ENCODE measurements around the gene RCL1.

Gene RCL1

DNA sequence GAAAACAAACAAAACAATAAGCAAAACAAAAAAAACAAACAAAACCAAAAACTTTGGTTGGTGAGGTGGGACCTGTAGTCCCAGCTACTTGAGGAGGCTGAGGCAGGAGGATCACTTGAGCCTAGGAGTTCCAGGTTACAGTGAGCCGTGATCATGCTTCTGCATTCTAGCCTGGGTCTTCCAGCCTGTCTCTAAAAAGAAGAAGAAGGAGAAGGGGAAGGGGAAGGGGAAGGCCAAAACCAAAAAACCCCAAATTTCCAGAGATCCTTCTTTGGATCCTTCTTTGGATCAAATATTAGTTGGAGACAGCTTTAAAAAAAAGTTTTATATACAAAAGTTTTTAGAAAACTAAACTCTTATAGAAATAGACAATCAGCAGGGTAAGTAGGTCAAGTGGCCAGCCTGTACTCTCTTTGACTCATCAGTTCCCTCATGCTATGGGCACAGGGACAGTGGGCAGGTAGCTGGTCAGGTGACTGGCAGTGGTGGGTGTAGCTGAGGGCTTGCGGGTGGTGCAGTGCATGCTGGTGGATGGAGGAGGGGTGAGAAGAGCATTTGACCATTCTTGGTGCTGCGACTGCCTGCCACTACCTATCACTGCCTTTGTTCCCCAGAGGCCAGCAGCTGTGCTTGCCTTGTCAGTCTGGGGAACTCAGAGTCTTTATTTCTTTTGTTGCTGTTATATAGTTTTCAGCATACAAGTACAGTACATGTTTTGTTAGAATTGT, 12.6 kb downstream of the RCL1 start:
- Histone ChIP-seq H4K20me1 (ENCODE audit: insufficient read depth, low read length) (peaks cover 4% of the 10 kb centered on the region; the same call in 1 of the 2 replicates), H3K4me2 (ENCODE audit: insufficient read depth, low read length) (no peak overlapping the region), H3K9me3 (ENCODE audit: insufficient read depth, low read length, severe bottlenecking) (peaks cover 5% of the 10 kb centered on the region), H3K36me3 (ENCODE audit: insufficient read depth, low read length) (no peaks in the 10 kb centered on the region), H2AFZ (ENCODE audit: low read depth, low read length) (no peak overlapping the region), H3K79me2 (ENCODE audit: insufficient read depth, low read length) (peaks cover 77% of the 10 kb centered on the region), H3K9ac (ENCODE audit: low read depth, low read length) (no peak overlapping the region), H3K4me1 (ENCODE audit: insufficient read depth, low read length) (no peaks in the 10 kb centered on the region), H3K27ac (ENCODE audit: low read length) (no peak overlapping the region), H3K27me3 (ENCODE audit: insufficient read depth, low read length, poor library complexity) (no peaks in the 10 kb centered on the region), H3K4me3 (ENCODE audit: low read depth in 1 of 2, low read length in 2 of 2) (no peak overlapping the region)
- ATAC-seq (ENCODE audit: insufficient read depth, low read depth) (no peak), DNase-seq (no peak)
- no peak for TF ChIP-seq EZH2 (IDR thresholded peaks at IDR 0.05; ENCODE audit: borderline replicate concordance, low read depth, low read length, severe bottlenecking)
- TF ChIP-seq, protein P1, sequence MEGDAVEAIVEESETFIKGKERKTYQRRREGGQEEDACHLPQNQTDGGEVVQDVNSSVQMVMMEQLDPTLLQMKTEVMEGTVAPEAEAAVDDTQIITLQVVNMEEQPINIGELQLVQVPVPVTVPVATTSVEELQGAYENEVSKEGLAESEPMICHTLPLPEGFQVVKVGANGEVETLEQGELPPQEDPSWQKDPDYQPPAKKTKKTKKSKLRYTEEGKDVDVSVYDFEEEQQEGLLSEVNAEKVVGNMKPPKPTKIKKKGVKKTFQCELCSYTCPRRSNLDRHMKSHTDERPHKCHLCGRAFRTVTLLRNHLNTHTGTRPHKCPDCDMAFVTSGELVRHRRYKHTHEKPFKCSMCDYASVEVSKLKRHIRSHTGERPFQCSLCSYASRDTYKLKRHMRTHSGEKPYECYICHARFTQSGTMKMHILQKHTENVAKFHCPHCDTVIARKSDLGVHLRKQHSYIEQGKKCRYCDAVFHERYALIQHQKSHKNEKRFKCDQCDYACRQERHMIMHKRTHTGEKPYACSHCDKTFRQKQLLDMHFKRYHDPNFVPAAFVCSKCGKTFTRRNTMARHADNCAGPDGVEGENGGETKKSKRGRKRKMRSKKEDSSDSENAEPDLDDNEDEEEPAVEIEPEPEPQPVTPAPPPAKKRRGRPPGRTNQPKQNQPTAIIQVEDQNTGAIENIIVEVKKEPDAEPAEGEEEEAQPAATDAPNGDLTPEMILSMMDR (IDR thresholded peaks at IDR 0.05; ENCODE audit: borderline replicate concordance, extremely low read depth, low read length, poor library complexity, severe bottlenecking) = no peak

DNA sequence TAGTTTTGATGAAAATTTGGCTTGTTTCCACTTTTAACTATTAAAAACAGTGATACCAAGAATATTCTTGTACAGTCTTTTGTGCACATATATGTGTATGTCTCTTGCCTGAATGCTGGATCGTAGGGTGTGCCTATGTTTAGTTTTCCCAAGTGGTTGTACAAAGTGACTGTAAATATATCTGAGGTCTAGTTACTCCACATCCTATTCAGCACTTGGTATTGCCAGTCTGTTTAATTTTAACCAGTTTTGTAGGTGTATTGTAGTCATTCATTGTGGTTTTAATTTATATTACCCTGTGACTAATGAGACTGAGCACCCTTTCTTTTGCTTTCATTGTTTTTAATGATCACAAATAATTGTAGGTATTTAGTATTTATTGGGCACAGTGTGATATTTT, 17.8 kb downstream of the RCL1 start:
- no peaks in the 10 kb centered on the region for H3K36me3 ChIP-seq (ENCODE audit: insufficient read depth, low read length)
- H3K79me2 ChIP-seq (ENCODE audit: insufficient read depth, low read length) = peaks cover 62% of the 10 kb centered on the region; the same call in 1 of the 2 replicates
- peaks cover 13% of the 10 kb centered on the region for H3K4me1 ChIP-seq (ENCODE audit: insufficient read depth, low read length)
- H3K27ac ChIP-seq (ENCODE audit: low read length) = no peak overlapping the region
- no peaks in the 10 kb centered on the region for H3K27me3 ChIP-seq (ENCODE audit: insufficient read depth, low read length, poor library complexity)
- H3K4me3 ChIP-seq (ENCODE audit: low read depth in 1 of 2, low read length in 2 of 2) = no peak overlapping the region
- DNase-seq = no peak
- no peaks in the 10 kb centered on the region; the same call in 1 of the 2 replicates for H4K20me1 ChIP-seq (ENCODE audit: insufficient read depth, low read length)
- no peak overlapping the region for H3K9ac ChIP-seq (ENCODE audit: low read depth, low read length)
- no peak for TF ChIP-seq EZH2 (IDR thresholded peaks at IDR 0.05; ENCODE audit: borderline replicate concordance, low read depth, low read length, severe bottlenecking)
- TF ChIP-seq, protein P1 (IDR thresholded peaks at IDR 0.05; ENCODE audit: borderline replicate concordance, extremely low read depth, low read length, poor library complexity, severe bottlenecking) = no peak
- H3K9me3 ChIP-seq (ENCODE audit: insufficient read depth, low read length, severe bottlenecking) = peaks cover 3% of the 10 kb centered on the region
- H3K4me2 ChIP-seq (ENCODE audit: insufficient read depth, low read length) = no peak overlapping the region
- no peak for ATAC-seq (ENCODE audit: insufficient read depth, low read depth)
- no peak overlapping the region for H2AFZ ChIP-seq (ENCODE audit: low read depth, low read length)

DNA sequence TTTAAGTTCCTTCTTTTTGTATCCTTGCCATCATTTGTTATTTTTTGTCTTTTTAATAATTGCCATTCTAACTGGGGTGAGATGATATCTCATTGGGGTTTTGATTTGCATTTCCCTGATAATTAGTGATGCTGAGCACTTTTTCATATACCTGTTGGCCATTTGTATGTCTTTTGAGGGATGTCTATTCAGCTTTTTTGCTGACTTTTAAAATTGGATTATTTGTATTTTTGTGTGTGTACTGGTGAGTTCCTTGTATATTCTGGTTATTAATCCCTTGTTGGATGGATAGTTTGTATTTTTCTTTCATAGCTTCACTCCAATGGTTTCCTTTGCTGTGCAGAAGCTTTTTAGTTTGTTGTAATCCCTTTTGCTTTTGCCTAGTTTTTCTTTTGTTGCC, 19.1 kb downstream of the RCL1 start:
- DNase-seq = no peak
- TF ChIP-seq, protein P1 (IDR thresholded peaks at IDR 0.05; ENCODE audit: borderline replicate concordance, extremely low read depth, low read length, poor library complexity, severe bottlenecking) = no peak
- TF ChIP-seq EZH2 (IDR thresholded peaks at IDR 0.05; ENCODE audit: borderline replicate concordance, low read depth, low read length, severe bottlenecking) = no peak
- Histone ChIP-seq H3K27ac (ENCODE audit: low read length) (no peak overlapping the region), H3K9ac (ENCODE audit: low read depth, low read length) (no peak overlapping the region), H2AFZ (ENCODE audit: low read depth, low read length) (no peak overlapping the region), H3K9me3 (ENCODE audit: insufficient read depth, low read length, severe bottlenecking) (no peaks in the 10 kb centered on the region), H4K20me1 (ENCODE audit: insufficient read depth, low read length) (no peaks in the 10 kb centered on the region; the same call in 1 of the 2 replicates), H3K4me1 (ENCODE audit: insufficient read depth, low read length) (peaks cover 13% of the 10 kb centered on the region), H3K36me3 (ENCODE audit: insufficient read depth, low read length) (no peaks in the 10 kb centered on the region), H3K79me2 (ENCODE audit: insufficient read depth, low read length) (peaks cover 62% of the 10 kb centered on the region; the same call in 1 of the 2 replicates), H3K4me3 (ENCODE audit: low read depth in 1 of 2, low read length in 2 of 2) (no peak overlapping the region), H3K4me2 (ENCODE audit: insufficient read depth, low read length) (no peak overlapping the region), H3K27me3 (ENCODE audit: insufficient read depth, low read length, poor library complexity) (no peaks in the 10 kb centered on the region)
- ATAC-seq (ENCODE audit: insufficient read depth, low read depth) = no peak

Data from DND-41 (cell line).